T-helper 1 cell treated with Interleukin-12 subunit alpha and Interleukin-12 subunit beta and Interleukin-4 antibody, amounts not matched to agents 30 ng/mL and 1 ng/mL, for 36 hours (primary cell): Measurements from ENCODE around the gene ALOX5AP. TPM values are rescaled to one million over a fixed set of nuclear protein-coding genes. Genes with fewer than 3 reads are reported as not detected.

Source experiments
- total RNA-seq: library from RNA; stranded (reverse); gene quantifications from 2 replicates; pipeline ENCODE4 v1.2.3, GENCODE V29; 2022

Gene ALOX5AP
- total RNA-seq, 1 donor from 2014 or later = 212 TPM

Other genes starting within 250 kb of the ALOX5AP start
- gene USPL1, start 117.6 kb upstream of the ALOX5AP start, total RNA-seq = 21.5 and 23.4 TPM in 2 replicates
- not detected in 2 replicates for gene MEDAG, start 170.7 kb downstream of the ALOX5AP start, total RNA-seq
- gene TEX26, start 197.1 kb downstream of the ALOX5AP start, total RNA-seq = not detected in 2 replicates